GM19239 (cell line): ENCODE data around the gene EEF1G.
A peak's percentile ranks its signal among the peaks of the same experiment; 100 is the strongest.
"Not testable (repeated sequence)": the region's sequence is repeated elsewhere in the genome, so short reads cannot be mapped to it uniquely, and the experiment has no call there.

Experiments used
- DNase-seq: peaks from one replicate; pipeline ENCODE4 v3.0.0; 2011; ENCODE audit warnings: low spot score; ENCODE audit not compliant: insufficient read length
- FAIRE-seq: peaks from 2 replicates; lab custom pipeline; 2011; peaks lifted over from hg19 to GRCh38; lab: Jason Lieb, UNC

Gene EEF1G

GRCh38 chr11:62603776-62604299 lies 30.1 kb upstream of the EEF1G start:
- no peak for FAIRE-seq
- DNase-seq = no peak

- FAIRE-seq = no peak
- DNase-seq = no peak
Measured at GRCh38 chr11:62603072-62603408, 29.3 kb upstream of the EEF1G start.

- DNase-seq = no peak
- no peak for FAIRE-seq
Measured at GRCh38 chr11:62602141-62603071, 28.7 kb upstream of the EEF1G start.

DNA sequence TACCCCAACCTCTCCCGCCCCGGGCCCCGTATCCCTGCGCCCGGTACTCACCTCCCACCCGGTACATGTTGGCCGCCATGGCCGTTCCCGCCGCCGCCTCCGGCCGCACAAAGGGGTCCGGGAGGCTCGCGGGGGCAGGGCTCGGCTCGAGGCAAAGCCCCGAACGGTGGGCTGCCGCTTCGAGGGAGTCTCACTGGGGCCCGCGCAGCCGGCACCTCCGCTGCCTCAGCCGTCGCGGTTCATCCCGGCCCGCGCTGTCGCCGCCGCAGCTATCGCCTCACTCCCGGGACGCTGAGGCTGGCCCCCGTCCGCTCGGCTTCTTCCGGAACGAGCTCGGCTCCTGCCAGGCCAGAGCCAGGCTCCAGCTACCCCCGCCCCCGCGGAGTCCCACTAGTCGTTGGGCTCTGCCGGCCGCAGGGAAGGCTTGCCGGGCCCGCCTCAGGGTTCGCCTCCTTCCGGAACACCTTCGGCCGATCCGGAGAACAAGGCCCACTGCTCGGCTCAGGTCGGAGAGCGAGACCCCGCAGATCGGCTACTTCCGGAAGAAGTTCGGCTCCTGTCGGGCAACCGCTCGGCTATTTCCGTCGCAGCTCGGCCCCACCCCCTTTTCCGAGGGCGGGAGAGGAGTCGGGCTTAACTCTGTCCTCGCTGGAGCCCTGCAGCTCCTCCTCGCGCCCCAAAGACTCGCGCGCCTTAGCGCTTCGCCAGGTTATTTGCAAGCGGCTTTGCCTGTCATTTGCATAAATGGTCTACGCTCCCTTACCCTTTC lies 27.9 kb upstream of the EEF1G start, which contains the start of gene MTA2:
TSS of gene MTA2 (minus strand) at position 494 of the 769 bp plus-strand sequence. CDS start at position 79, 415 bp downstream.
- FAIRE-seq (peak; percentile 96), DNase-seq (peak; percentile 98)

GRCh38 chr11:62601122-62601371 lies 27.4 kb upstream of the EEF1G start:
- DNase-seq (no peak), FAIRE-seq (no peak)

DNA sequence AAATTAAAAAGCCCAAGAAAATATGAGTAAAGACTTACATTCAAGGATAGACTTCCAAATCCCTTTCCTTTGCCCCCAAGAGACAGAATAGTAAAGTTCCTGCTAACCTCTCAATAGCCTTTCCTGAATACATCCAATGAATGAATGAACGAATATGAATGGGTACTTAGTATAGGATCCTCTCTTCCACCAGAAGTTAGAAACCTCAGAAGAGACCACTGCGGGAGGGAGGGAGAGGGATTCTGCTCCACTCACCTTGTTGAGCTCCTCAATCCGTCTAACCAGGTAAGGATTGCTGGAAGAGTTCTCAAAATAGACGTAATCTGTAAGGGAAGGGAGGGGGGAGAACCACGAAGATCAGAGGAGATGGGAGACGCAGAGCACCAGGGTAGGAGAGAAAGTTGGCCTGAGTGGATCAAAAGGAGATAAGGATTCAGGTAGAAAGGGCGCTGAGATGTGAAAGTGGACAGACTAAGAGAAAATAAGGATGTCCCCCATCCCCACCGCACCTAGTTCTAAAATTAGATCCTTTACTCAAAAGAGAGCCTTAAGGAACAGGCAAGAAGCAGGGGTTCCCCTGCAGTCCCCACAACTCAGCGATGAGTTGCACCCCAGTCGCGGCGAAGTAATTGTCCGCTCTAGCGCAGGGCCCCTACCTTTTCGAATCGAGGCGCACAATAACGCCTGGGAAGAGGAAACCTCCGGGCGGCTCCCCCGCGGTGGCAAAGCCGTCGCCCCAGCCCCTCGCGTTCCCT lies 26.9 kb upstream of the EEF1G start:
- FAIRE-seq = no peak

GRCh38 chr11:62599901-62600300 lies 26.2 kb upstream of the EEF1G start:
- DNase-seq (no peak), FAIRE-seq (peak; percentile 21)

More for the DNA sequence above, 26.9 kb upstream of the EEF1G start:
- DNase-seq = no peak

GRCh38 chr11:62599069-62599696 lies 25.5 kb upstream of the EEF1G start:
- peak; percentile 96 for FAIRE-seq

DNA sequence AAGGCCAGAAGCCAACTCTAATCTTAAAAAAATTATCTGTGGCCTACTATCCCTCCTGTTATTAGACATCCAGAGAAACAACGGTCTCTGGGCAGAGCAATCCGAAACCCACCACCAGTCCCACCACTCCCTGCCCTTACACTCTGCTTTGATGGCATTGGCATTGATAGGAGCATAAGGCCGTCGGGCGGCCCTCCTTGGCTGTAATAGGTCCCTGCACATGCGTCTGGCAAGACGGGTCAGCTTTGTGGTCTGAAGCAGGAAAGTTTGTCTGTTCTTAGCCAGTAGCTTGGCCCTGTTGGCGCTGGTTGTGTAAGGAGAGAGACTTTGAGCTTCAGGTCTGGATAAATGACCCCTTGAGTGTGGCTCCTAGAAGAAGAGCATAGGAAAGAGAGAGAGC lies 21.4 kb upstream of the EEF1G start:
- DNase-seq (no peak), FAIRE-seq (no peak)

More at GRCh38 chr11:62599069-62599696, 25.5 kb upstream of the EEF1G start:
- peak; percentile 91 for DNase-seq

DNA sequence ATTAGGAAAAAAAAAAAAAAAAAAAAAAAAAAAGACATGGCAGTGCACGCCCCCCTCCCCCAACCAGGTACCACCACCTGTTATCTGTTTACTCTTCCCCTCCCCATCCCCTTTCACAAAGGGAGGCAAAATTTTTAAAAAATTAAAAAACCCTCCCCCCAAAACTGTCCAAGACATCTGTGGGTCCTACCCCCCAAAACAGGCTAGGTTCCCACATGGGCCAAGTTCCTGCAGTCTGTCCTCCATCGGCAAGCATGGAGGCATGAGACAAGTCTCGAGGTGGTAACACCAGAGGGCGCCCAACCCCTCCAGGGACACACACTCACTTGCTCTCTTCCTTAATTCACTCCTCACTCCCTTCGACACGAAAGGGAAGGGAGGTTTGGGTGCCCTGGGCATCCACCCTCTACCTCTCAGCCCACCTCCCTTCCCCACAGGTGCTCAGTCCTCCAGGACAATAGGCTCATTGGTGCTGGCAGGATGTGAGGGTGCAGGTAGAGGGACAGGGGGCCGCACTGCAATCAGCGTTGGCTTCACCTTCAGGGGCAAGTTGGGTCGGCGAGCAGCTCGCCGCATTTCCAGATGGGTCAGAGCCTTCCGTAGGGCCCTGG lies 19.8 kb upstream of the EEF1G start:
- DNase-seq = no peak
- FAIRE-seq = peak; percentile 71

- no peak for DNase-seq
- no peak for FAIRE-seq
Measured at GRCh38 chr11:62592989-62593421, 19.3 kb upstream of the EEF1G start.

- no peak for FAIRE-seq
- no peak for DNase-seq
Measured at GRCh38 chr11:62592146-62592815, 18.6 kb upstream of the EEF1G start.

GRCh38 chr11:62591448-62592145 lies 17.9 kb upstream of the EEF1G start, which contains the start of gene TUT1:
TSS of gene TUT1 (minus strand) at chr11:62591523. CDS start at chr11:62591485, 38 bp downstream.
- FAIRE-seq = peak; percentile 96
- peak; percentile 84 for DNase-seq

- FAIRE-seq (no peak), DNase-seq (no peak)
Measured at GRCh38 chr11:62588966-62589637, 15.4 kb upstream of the EEF1G start.

- not testable (repeated sequence) for FAIRE-seq, DNase-seq
Measured at GRCh38 chr11:62585356-62585755, 11.7 kb upstream of the EEF1G start.

- DNase-seq, FAIRE-seq: not testable (repeated sequence)
Measured at GRCh38 chr11:62581735-62582134, 8.0 kb upstream of the EEF1G start.

DNA sequence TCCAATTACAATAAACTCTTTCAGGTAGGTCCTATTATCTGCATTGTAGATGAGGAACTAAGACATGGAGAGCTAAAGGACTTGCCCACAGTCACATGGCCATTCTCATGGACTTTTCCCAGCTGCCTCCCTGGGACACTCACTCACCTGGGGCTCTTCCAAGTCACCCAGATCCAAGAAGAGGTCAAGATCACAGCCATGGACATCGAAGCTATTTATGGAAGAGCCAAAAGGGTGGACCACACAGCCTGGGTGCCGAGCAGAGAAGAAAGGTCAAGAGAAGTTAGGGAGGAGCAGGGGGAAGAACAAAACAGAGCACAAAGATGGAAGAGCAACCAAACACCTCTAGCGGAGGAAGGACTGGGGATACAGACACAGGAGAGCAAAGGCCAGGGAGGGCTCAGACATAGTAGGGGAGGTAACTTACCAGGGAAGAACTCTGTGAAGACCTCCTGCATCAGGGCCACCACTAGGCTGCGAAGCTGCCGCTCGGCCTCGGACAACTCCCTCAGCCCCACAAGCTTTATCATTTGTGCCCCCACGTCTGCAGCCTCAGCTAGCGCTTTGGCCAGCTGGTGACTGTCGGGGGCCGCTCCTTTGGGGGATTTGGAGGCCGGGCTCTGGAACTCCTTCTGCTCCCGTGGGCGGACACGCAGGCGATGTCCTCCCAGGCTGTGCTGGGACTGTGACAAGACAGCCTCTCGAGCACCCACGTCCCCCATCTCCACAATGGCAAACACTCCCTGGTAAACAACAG lies 7.4 kb upstream of the EEF1G start:
- FAIRE-seq (no peak), DNase-seq (no peak)
